ENCODE measurements around the gene HOXC9.

DNA sequence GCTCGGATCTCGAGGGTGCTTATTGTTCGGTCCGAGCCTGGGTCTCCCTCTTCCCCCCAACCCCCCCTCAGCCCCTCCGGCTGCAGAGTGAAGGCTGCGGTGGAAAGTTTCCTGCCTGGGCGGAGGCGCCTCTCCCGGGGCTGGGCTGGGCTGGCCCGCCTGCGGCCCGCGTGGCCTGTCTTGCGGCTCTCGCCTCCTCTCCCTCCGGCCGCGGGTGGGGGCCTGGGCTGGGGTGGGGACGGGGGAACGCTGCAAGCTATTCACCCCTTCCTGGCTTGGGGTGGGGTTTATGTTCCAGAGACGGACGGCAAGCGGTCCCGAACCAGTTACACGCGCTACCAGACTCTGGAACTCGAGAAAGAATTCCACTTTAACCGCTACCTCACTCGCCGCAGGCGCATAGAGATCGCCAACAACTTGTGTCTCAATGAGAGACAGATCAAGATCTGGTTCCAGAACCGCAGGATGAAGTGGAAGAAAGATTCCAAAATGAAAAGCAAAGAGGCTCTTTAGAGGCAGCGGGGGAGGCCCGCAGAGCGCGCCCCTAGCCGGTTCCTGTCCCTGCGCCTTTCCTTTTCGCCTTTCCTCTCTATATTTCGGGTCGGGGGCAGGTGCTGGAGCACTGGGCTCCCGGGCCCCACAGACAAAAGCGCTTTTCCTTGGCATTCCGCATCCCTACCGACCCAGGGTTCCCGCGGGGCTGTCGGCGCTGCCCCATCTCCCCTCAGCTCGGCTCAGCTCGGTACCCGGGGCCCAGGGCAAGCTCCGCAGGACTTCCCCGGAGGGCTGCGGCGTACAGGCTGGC lies 34.2 kb downstream of the HOXC9 start:
- no peak for TF ChIP-seq CTCF (IDR thresholded peaks at IDR 0.05)
- no peak for TF ChIP-seq POLR2A (IDR thresholded peaks at IDR 0.05)
